ENCODE results near the gene SHB.
A peak's percentile ranks its signal among the peaks of the same experiment; 100 is the strongest.

SHB gene

GRCh38 chr9:37984672-37985611 is 84.1 kb downstream of the SHB start:
- DNase-seq = no peak

- DNase-seq = no peak
These were observed 84.8 kb downstream of the SHB start for GRCh38 chr9:37984278-37984671.

- no peak for DNase-seq
These were observed 85.5 kb downstream of the SHB start for GRCh38 chr9:37983381-37984067.

GRCh38 chr9:37979844-37980243 is 89.2 kb downstream of the SHB start:
- no peak for DNase-seq

- no peak for DNase-seq
These were observed 90.0 kb downstream of the SHB start for GRCh38 chr9:37978983-37979382.

- no peak for DNase-seq
These were observed 90.6 kb downstream of the SHB start for GRCh38 chr9:37978481-37978864.

- DNase-seq = no peak
These were observed 91.1 kb downstream of the SHB start for GRCh38 chr9:37977851-37978480.

GRCh38 chr9:37976714-37977477 is 92.1 kb downstream of the SHB start:
- DNase-seq = no peak

GRCh38 chr9:37975639-37976038 is 93.4 kb downstream of the SHB start:
- no peak for DNase-seq

- no peak for DNase-seq
These were observed 94.4 kb downstream of the SHB start for GRCh38 chr9:37974506-37975173.

GRCh38 chr9:37972351-37972848 is 96.6 kb downstream of the SHB start:
- DNase-seq = no peak

- no peak for DNase-seq
These were observed 97.3 kb downstream of the SHB start for GRCh38 chr9:37971691-37972090.

GRCh38 chr9:37971108-37971459 is 97.9 kb downstream of the SHB start:
- DNase-seq = no peak

GRCh38 chr9:37970301-37971107 is 98.5 kb downstream of the SHB start:
- no peak for DNase-seq

- no peak for DNase-seq
These were observed 99.3 kb downstream of the SHB start for GRCh38 chr9:37969558-37970300.

- DNase-seq = peak; percentile 35
These were observed 99.9 kb downstream of the SHB start for GRCh38 chr9:37969130-37969529.

- peak; percentile 60 for DNase-seq
These were observed 100.8 kb downstream of the SHB start for GRCh38 chr9:37968228-37968701.

- no peak for DNase-seq
These were observed 101.3 kb downstream of the SHB start for GRCh38 chr9:37967761-37968080.

GRCh38 chr9:37967014-37967760 is 101.8 kb downstream of the SHB start:
- no peak for DNase-seq
